Uterus (tissue), 4 donors: Measurements from ENCODE around the gene BTF3. TPM values are rescaled to one million over a fixed set of nuclear protein-coding genes. Genes with fewer than 3 reads are reported as not detected.
A peak's percentile ranks its signal among the peaks of the same experiment; 100 is the strongest.

Experiments
- DNase-seq, 2 donors: peaks; one replicate each; pipeline ENCODE4 v3.0.0-alpha.2; 2019 to 2020
- H3K27ac ChIP-seq, 2 donors: fragments of 200-600 bp; sonication (generic); 1 replicate in 1 of 2; 2 replicates in 1 of 2; pipeline ENCODE4 v1.5.1; 2016 to 2018
- H3K27me3 ChIP-seq, 2 donors: fragments of 200-600 bp; sonication (generic); one replicate each; pipeline ENCODE4 v1.5.1; 2018 to 2019; ENCODE audit warnings: control low read depth in 1 of 2
- H3K36me3 ChIP-seq, 2 donors: fragments of 200-600 bp; sonication (generic); one replicate each; pipeline ENCODE4 v1.5.1; 2019; ENCODE audit warnings: control low read depth in 1 of 2
- H3K4me1 ChIP-seq, 2 donors: fragments of 200-600 bp; sonication (generic); one replicate each; pipeline ENCODE4 v1.5.1; 2018 to 2019; ENCODE audit warnings: control low read depth in 1 of 2
- H3K4me3 ChIP-seq, 2 donors: fragments of 200-600 bp; sonication (generic); 1 replicate in 1 of 2; 2 replicates in 1 of 2; pipeline ENCODE4 v1.5.1; 2018 to 2019; ENCODE audit warnings: mild to moderate bottlenecking in 1 of 2
- H3K9me3 ChIP-seq, 2 donors: fragments of 200-600 bp; sonication (generic); one replicate each; pipeline ENCODE4 v1.5.1; 2019; ENCODE audit warnings: control low read depth in 1 of 2
- POLR2A ChIP-seq, 2 donors: fragments of 450-650 bp; IDR thresholded peaks; one replicate each; pipeline ENCODE4 v1.6.1; 2016; ENCODE audit warnings: antibody characterized with exemption in 2 of 2, mild to moderate bottlenecking in 1 of 2, moderate library complexity in 1 of 2
- intact Hi-C: fragments of 100-400 bp; cut with DNase I; formaldehyde crosslinking; loops from one replicate; pipeline ENCODE4 v1.15.1; 2023; ENCODE audit warnings: low total_unique reads
- total RNA-seq, 4 donors: library from RNA; depleted of rRNA in 3 of 4; stranded (reverse); fragments of >200 nt in 3 of 4; gene quantifications; one replicate each; pipeline versions ENCODE4 v1.1.0 to v1.2.4, GENCODE V29; 2014 to 2023
- TF ChIP-seq, protein P1 (sequence below), 4 experiments: fragments of 200-600 bp in 2 of 4; fragments of 450-650 bp in 2 of 4; sonication (generic) in 2 of 4; IDR thresholded peaks; one replicate each; pipeline ENCODE4 v1.5.1; 2016 to 2019; ENCODE audit warnings: antibody characterized with exemption in 4 of 4, mild to moderate bottlenecking in 2 of 4, moderate library complexity in 1 of 4
- donor health status: DM: yes; HTN: yes; CAD: no.

Gene BTF3
- total RNA-seq, 4 donors from 2014 or later, result 247 to 690 (median 555) TPM

DNA sequence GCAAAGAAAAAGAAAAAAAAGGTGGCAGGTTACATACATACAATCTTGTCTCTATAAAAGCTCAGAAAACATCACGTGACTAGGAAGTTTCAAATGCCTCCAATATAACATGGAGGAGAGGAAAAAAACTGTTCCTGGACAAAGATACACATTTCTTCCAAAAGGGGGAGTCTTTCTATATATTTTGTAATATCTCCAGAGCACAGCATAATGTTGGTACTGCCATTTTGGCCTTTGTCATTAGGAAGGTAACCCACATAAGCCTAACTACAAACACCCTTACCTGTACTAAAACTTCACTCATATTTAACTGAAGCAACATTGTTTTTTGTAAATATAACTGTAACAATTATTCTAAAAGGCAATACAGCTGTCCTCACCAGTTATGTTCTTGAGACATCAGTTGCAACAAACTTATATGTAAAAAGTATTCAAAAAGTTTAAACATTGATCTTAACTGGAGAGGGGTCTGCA lies 1.2 kb upstream of the BTF3 start:
- Histone ChIP-seq H3K27ac (no peak overlapping the region), H3K27me3 (no peaks in the 10 kb centered on the region), H3K4me3 (no peak overlapping the region), H3K9me3 (no peaks in the 10 kb centered on the region), H3K4me1 (no peaks in the 10 kb centered on the region), H3K36me3 (no peaks in the 10 kb centered on the region)
- intact Hi-C loops, result no loop called here
- no peak for DNase-seq
- TF ChIP-seq, protein P1, sequence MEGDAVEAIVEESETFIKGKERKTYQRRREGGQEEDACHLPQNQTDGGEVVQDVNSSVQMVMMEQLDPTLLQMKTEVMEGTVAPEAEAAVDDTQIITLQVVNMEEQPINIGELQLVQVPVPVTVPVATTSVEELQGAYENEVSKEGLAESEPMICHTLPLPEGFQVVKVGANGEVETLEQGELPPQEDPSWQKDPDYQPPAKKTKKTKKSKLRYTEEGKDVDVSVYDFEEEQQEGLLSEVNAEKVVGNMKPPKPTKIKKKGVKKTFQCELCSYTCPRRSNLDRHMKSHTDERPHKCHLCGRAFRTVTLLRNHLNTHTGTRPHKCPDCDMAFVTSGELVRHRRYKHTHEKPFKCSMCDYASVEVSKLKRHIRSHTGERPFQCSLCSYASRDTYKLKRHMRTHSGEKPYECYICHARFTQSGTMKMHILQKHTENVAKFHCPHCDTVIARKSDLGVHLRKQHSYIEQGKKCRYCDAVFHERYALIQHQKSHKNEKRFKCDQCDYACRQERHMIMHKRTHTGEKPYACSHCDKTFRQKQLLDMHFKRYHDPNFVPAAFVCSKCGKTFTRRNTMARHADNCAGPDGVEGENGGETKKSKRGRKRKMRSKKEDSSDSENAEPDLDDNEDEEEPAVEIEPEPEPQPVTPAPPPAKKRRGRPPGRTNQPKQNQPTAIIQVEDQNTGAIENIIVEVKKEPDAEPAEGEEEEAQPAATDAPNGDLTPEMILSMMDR (IDR thresholded peaks at IDR 0.05), result no peak
- no peak for TF ChIP-seq POLR2A (IDR thresholded peaks at IDR 0.05)

DNA sequence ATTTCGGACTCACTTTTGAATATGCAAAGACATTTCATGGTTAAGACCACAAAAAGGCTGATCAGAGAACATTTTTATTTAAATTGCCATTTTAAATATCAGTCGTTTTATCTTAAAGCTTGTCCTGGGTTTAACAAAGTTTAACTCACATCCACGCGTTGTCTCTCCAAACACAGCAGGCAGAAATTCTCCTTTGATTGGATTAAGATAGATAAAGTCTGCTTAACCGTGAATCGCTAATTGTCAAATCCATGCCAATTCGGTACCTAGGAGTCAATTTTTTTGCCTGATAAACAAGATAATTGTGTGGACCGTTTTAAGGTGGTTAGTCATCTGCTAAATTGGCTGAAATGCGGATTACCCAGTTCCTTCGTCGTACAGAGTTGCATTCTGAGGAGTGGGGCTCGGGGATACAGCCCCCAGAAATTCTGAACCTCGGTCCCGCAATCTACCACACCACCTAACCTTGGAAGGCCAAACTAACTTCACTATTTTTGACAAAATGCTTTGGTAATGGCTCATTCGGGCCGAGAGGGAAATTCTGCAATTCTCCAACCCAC lies 665 bp upstream of the BTF3 start:
- H3K4me3 ChIP-seq, result peak overlapping the region; percentile 82 to 93
- H3K4me1 ChIP-seq, result no peaks in the 10 kb centered on the region
- no peak for DNase-seq
- H3K27ac ChIP-seq, result peak overlapping the region; percentile 89 to 91
- H3K9me3 ChIP-seq, result no peaks in the 10 kb centered on the region
- no peak for TF ChIP-seq POLR2A (IDR thresholded peaks at IDR 0.05)
- TF ChIP-seq, protein P1 (IDR thresholded peaks at IDR 0.05), result no peak
- intact Hi-C loops, result no loop called here
- no peaks in the 10 kb centered on the region for H3K36me3 ChIP-seq
- H3K27me3 ChIP-seq, result no peaks in the 10 kb centered on the region

DNA sequence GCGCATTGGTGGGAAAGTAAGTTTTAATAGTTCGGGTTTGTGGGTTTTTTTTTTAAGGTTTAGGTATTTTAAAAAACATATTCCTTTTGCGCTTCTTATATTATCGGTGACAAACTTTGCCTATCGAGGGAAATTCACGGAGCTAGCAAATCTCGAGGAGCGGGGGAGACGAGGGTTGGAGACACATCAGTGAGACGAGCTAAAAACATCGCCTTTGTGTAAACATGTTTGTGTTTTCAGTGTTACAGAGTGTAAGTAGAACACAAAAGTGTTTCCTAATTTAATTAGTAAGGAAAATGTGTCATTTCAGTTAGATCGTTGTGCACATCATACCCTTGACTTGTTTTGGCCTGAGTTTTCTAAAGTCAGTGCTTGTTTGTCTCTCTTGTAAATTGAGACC lies 945 bp downstream of the BTF3 start:
- no peaks in the 10 kb centered on the region for H3K36me3 ChIP-seq
- no peaks in the 10 kb centered on the region for H3K27me3 ChIP-seq
- no peaks in the 10 kb centered on the region for H3K4me1 ChIP-seq
- intact Hi-C loops, result no loop called here
- no peak for TF ChIP-seq POLR2A (IDR thresholded peaks at IDR 0.05)
- TF ChIP-seq, protein P1 (IDR thresholded peaks at IDR 0.05), result no peak
- DNase-seq, result no peak
- peak overlapping the region; percentile 82 to 93 for H3K4me3 ChIP-seq
- H3K9me3 ChIP-seq, result no peaks in the 10 kb centered on the region
- peak overlapping the region; percentile 89 to 91 for H3K27ac ChIP-seq

DNA sequence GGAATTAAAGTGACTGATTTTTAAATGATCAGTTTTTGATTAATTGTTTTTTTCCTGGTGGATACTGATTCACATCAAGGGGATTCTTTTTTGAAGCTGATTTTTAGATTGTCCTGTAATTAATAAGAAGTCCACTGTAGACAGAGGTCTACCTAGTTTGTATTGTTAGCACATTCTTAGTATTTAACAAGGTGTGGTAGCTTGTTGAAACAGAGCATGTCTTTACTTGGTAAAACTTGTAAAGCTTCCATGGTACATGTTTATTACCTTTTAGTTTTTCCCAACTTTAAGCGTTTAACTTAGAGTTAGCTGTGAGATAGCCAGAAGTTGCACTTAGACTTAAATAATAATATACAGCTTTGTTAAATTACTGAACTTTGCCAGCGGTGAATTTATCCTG lies 1.5 kb downstream of the BTF3 start:
- Histone ChIP-seq H3K27ac (peak overlapping the region in 1 of 2 donors; percentile 89), H3K27me3 (no peaks in the 10 kb centered on the region), H3K4me1 (no peaks in the 10 kb centered on the region), H3K36me3 (no peaks in the 10 kb centered on the region), H3K9me3 (no peaks in the 10 kb centered on the region), H3K4me3 (peak overlapping the region in 1 of 2 donors; percentile 93)
- no peak for DNase-seq
- intact Hi-C loops, result no loop called here
- TF ChIP-seq POLR2A (IDR thresholded peaks at IDR 0.05), result no peak
- TF ChIP-seq, protein P1 (IDR thresholded peaks at IDR 0.05), result no peak

DNA sequence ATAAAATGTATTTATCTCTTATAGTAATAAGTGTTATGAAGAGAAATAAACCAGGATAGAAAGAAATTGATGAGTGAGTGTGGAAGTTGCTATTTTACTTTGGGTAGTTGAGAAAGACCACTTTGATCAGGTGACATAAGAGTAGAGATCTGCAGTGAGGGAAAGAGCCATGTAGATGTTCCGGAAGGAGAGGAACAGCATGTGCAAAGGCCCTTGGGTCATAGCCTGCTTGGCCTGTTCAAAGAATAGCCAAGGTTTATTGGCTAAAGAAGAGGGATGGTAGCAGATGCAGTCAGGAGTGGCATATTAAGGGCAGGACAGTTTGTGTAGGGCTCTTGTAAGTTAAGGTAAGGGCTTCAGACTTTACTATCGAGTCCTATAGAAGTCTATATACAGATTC lies 3.2 kb downstream of the BTF3 start:
- Histone ChIP-seq H3K9me3 (no peaks in the 10 kb centered on the region), H3K4me3 (no peak overlapping the region), H3K4me1 (no peaks in the 10 kb centered on the region), H3K27me3 (no peaks in the 10 kb centered on the region), H3K36me3 (no peaks in the 10 kb centered on the region), H3K27ac (no peak overlapping the region)
- intact Hi-C loops, result no loop called here
- DNase-seq, result no peak
- no peak for TF ChIP-seq POLR2A (IDR thresholded peaks at IDR 0.05)
- TF ChIP-seq, protein P1 (IDR thresholded peaks at IDR 0.05), result no peak
